ENCODE measurements around the gene MOCOS.
"Not testable (repeated sequence)": the region's sequence is repeated elsewhere in the genome, so short reads cannot be mapped to it uniquely, and the experiment has no call there.

The MOCOS gene

GRCh38 chr18:36197511-36198166 is 10.3 kb downstream of the MOCOS start:
- H3K4me3 ChIP-seq (ENCODE audit: low read depth in 1 of 5, low read length in 5 of 5) = no peak overlapping the region
- no peaks in the 10 kb centered on the region for H3K27me3 ChIP-seq (ENCODE audit: control insufficient read depth in 5 of 5, insufficient read depth in 4 of 5, low read length in 5 of 5)
- H3K4me1 ChIP-seq (ENCODE audit: control insufficient read depth in 5 of 5, insufficient read depth in 5 of 5, low read length in 5 of 5) = no peaks in the 10 kb centered on the region
- peaks cover 0 to 2% (median 0%) of the 10 kb centered on the region in 5 donors for H3K36me3 ChIP-seq (ENCODE audit: control insufficient read depth in 5 of 5, insufficient read depth in 5 of 5, low read length in 5 of 5)
- no peaks in the 10 kb centered on the region for H3K9me3 ChIP-seq (ENCODE audit: control insufficient read depth in 5 of 5, low read length in 5 of 5)
- no peak overlapping the region for H3K9ac ChIP-seq (ENCODE audit: low read length in 5 of 5)
- no peak overlapping the region for H3K27ac ChIP-seq (ENCODE audit: low read depth, low read length)

GRCh38 chr18:36199691-36200295 is 12.5 kb downstream of the MOCOS start:
- H3K4me1 ChIP-seq (ENCODE audit: control insufficient read depth in 5 of 5, insufficient read depth in 5 of 5, low read length in 5 of 5) = no peaks in the 10 kb centered on the region
- H3K27me3 ChIP-seq (ENCODE audit: control insufficient read depth in 5 of 5, insufficient read depth in 4 of 5, low read length in 5 of 5) = no peaks in the 10 kb centered on the region
- no peak overlapping the region for H3K9ac ChIP-seq (ENCODE audit: low read length in 5 of 5)
- no peak overlapping the region for H3K4me3 ChIP-seq (ENCODE audit: low read depth in 1 of 5, low read length in 5 of 5)
- H3K27ac ChIP-seq (ENCODE audit: low read depth, low read length) = no peak overlapping the region
- H3K9me3 ChIP-seq (ENCODE audit: control insufficient read depth in 5 of 5, low read length in 5 of 5) = no peaks in the 10 kb centered on the region
- H3K36me3 ChIP-seq (ENCODE audit: control insufficient read depth in 5 of 5, insufficient read depth in 5 of 5, low read length in 5 of 5) = peaks cover 0 to 2% (median 0%) of the 10 kb centered on the region in 5 donors

- H3K27ac ChIP-seq (ENCODE audit: low read depth, low read length) = no peak overlapping the region
- no peak overlapping the region for H3K9ac ChIP-seq (ENCODE audit: low read length in 5 of 5)
- no peaks in the 10 kb centered on the region for H3K4me1 ChIP-seq (ENCODE audit: control insufficient read depth in 5 of 5, insufficient read depth in 5 of 5, low read length in 5 of 5)
- no peak overlapping the region for H3K4me3 ChIP-seq (ENCODE audit: low read depth in 1 of 5, low read length in 5 of 5)
- H3K27me3 ChIP-seq (ENCODE audit: control insufficient read depth in 5 of 5, insufficient read depth in 4 of 5, low read length in 5 of 5) = no peaks in the 10 kb centered on the region
- H3K9me3 ChIP-seq (ENCODE audit: control insufficient read depth in 5 of 5, low read length in 5 of 5) = no peaks in the 10 kb centered on the region
- H3K36me3 ChIP-seq (ENCODE audit: control insufficient read depth in 5 of 5, insufficient read depth in 5 of 5, low read length in 5 of 5) = peaks cover 0 to 2% (median 0%) of the 10 kb centered on the region in 5 donors
These were observed 13.1 kb downstream of the MOCOS start for GRCh38 chr18:36200354-36200771.

GRCh38 chr18:36201765-36202164 is 14.5 kb downstream of the MOCOS start:
- H3K9ac ChIP-seq (ENCODE audit: low read length in 5 of 5) = no peak overlapping the region
- H3K4me1 ChIP-seq (ENCODE audit: control insufficient read depth in 5 of 5, insufficient read depth in 5 of 5, low read length in 5 of 5) = no peaks in the 10 kb centered on the region
- no peak overlapping the region for H3K27ac ChIP-seq (ENCODE audit: low read depth, low read length)
- H3K36me3 ChIP-seq (ENCODE audit: control insufficient read depth in 5 of 5, insufficient read depth in 5 of 5, low read length in 5 of 5) = peaks cover 0 to 2% (median 0%) of the 10 kb centered on the region in 5 donors
- no peak overlapping the region for H3K4me3 ChIP-seq (ENCODE audit: low read depth in 1 of 5, low read length in 5 of 5)
- H3K27me3 ChIP-seq (ENCODE audit: control insufficient read depth in 5 of 5, insufficient read depth in 4 of 5, low read length in 5 of 5) = no peaks in the 10 kb centered on the region
- no peaks in the 10 kb centered on the region for H3K9me3 ChIP-seq (ENCODE audit: control insufficient read depth in 5 of 5, low read length in 5 of 5)

- H3K27me3 ChIP-seq (ENCODE audit: control insufficient read depth in 5 of 5, insufficient read depth in 4 of 5, low read length in 5 of 5) = no peaks in the 10 kb centered on the region
- H3K4me1 ChIP-seq (ENCODE audit: control insufficient read depth in 5 of 5, insufficient read depth in 5 of 5, low read length in 5 of 5) = no peaks in the 10 kb centered on the region
- no peak overlapping the region for H3K27ac ChIP-seq (ENCODE audit: low read depth, low read length)
- peaks cover 0 to 4% (median 0%) of the 10 kb centered on the region in 5 donors for H3K9me3 ChIP-seq (ENCODE audit: control insufficient read depth in 5 of 5, low read length in 5 of 5)
- no peak overlapping the region for H3K4me3 ChIP-seq (ENCODE audit: low read depth in 1 of 5, low read length in 5 of 5)
- H3K9ac ChIP-seq (ENCODE audit: low read length in 5 of 5) = no peak overlapping the region
- peaks cover 0 to 2% (median 0%) of the 10 kb centered on the region in 5 donors for H3K36me3 ChIP-seq (ENCODE audit: control insufficient read depth in 5 of 5, insufficient read depth in 5 of 5, low read length in 5 of 5)
These were observed 16.1 kb downstream of the MOCOS start for GRCh38 chr18:36203360-36203895.

- Histone ChIP-seq H3K4me1 (ENCODE audit: control insufficient read depth in 5 of 5, insufficient read depth in 5 of 5, low read length in 5 of 5) (no peaks in the 10 kb centered on the region), H3K36me3 (ENCODE audit: control insufficient read depth in 5 of 5, insufficient read depth in 5 of 5, low read length in 5 of 5) (peaks cover 0 to under 1% (median 0%) of the 10 kb centered on the region in 5 donors), H3K27ac (ENCODE audit: low read depth, low read length) (no peak overlapping the region), H3K9me3 (ENCODE audit: control insufficient read depth in 5 of 5, low read length in 5 of 5) (peaks cover 0 to 4% (median 0%) of the 10 kb centered on the region in 5 donors), H3K4me3 (ENCODE audit: low read depth in 1 of 5, low read length in 5 of 5) (no peak overlapping the region), H3K9ac (ENCODE audit: low read length in 5 of 5) (no peak overlapping the region), H3K27me3 (ENCODE audit: control insufficient read depth in 5 of 5, insufficient read depth in 4 of 5, low read length in 5 of 5) (no peaks in the 10 kb centered on the region)
These were observed 17.9 kb downstream of the MOCOS start for GRCh38 chr18:36205166-36205565.

- no peak overlapping the region for H3K9ac ChIP-seq (ENCODE audit: low read length in 5 of 5)
- H3K27me3 ChIP-seq (ENCODE audit: control insufficient read depth in 5 of 5, insufficient read depth in 4 of 5, low read length in 5 of 5) = no peaks in the 10 kb centered on the region
- no peak overlapping the region for H3K27ac ChIP-seq (ENCODE audit: low read depth, low read length)
- H3K4me3 ChIP-seq (ENCODE audit: low read depth in 1 of 5, low read length in 5 of 5) = no peak overlapping the region
- peaks cover 0 to under 1% (median 0%) of the 10 kb centered on the region in 5 donors for H3K4me1 ChIP-seq (ENCODE audit: control insufficient read depth in 5 of 5, insufficient read depth in 5 of 5, low read length in 5 of 5)
- H3K36me3 ChIP-seq (ENCODE audit: control insufficient read depth in 5 of 5, insufficient read depth in 5 of 5, low read length in 5 of 5) = no peaks in the 10 kb centered on the region
- peaks cover 0 to 4% (median 0%) of the 10 kb centered on the region in 5 donors for H3K9me3 ChIP-seq (ENCODE audit: control insufficient read depth in 5 of 5, low read length in 5 of 5)
These were observed 20.0 kb downstream of the MOCOS start for GRCh38 chr18:36207303-36207702.

GRCh38 chr18:36207969-36208368 is 20.7 kb downstream of the MOCOS start:
- not testable (repeated sequence) for H3K4me3 ChIP-seq (ENCODE audit: low read depth in 1 of 5, low read length in 5 of 5); H3K9ac ChIP-seq (ENCODE audit: low read length in 5 of 5); H3K27ac ChIP-seq (ENCODE audit: low read depth, low read length); H3K4me1 ChIP-seq (ENCODE audit: control insufficient read depth in 5 of 5, insufficient read depth in 5 of 5, low read length in 5 of 5); H3K27me3 ChIP-seq (ENCODE audit: control insufficient read depth in 5 of 5, insufficient read depth in 4 of 5, low read length in 5 of 5); H3K9me3 ChIP-seq (ENCODE audit: control insufficient read depth in 5 of 5, low read length in 5 of 5); H3K36me3 ChIP-seq (ENCODE audit: control insufficient read depth in 5 of 5, insufficient read depth in 5 of 5, low read length in 5 of 5)

- Histone ChIP-seq H3K9ac (ENCODE audit: low read length in 5 of 5) (no peak overlapping the region), H3K4me1 (ENCODE audit: control insufficient read depth in 5 of 5, insufficient read depth in 5 of 5, low read length in 5 of 5) (peaks cover 0 to 9% (median 6%) of the 10 kb centered on the region in 5 donors), H3K27ac (ENCODE audit: low read depth, low read length) (no peak overlapping the region), H3K9me3 (ENCODE audit: control insufficient read depth in 5 of 5, low read length in 5 of 5) (peaks cover 0 to 4% (median 0%) of the 10 kb centered on the region in 5 donors), H3K4me3 (ENCODE audit: low read depth in 1 of 5, low read length in 5 of 5) (no peak overlapping the region), H3K36me3 (ENCODE audit: control insufficient read depth in 5 of 5, insufficient read depth in 5 of 5, low read length in 5 of 5) (peaks cover 0 to 3% (median 0%) of the 10 kb centered on the region in 5 donors), H3K27me3 (ENCODE audit: control insufficient read depth in 5 of 5, insufficient read depth in 4 of 5, low read length in 5 of 5) (no peaks in the 10 kb centered on the region)
These were observed 24.3 kb downstream of the MOCOS start for GRCh38 chr18:36211612-36212065.

All from subcutaneous abdominal adipose tissue (tissue), 5 donors.